OCI-LY7 (cell line): ENCODE results near the gene PRF1. TPM values are rescaled to one million over a fixed set of nuclear protein-coding genes. Genes with fewer than 3 reads are reported as not detected.

Experiments
- BruUV-seq: library from RNA; stranded (reverse); fragments of 400-500 nt; replicated peaks from 2 replicates; lab custom pipeline; 2021; lab: Mats Ljungman, UMichigan
- CTCF ChIA-PET: fragments of 300-600 bp; sonication (Branson Sonifier 250); formaldehyde crosslinking; loops from one replicate; lab custom pipeline; 2022; ENCODE audit warnings: antibody characterized with exemption; ENCODE audit not compliant: unreplicated experiment; lab: Charles Lee
- POLR2A ChIA-PET: fragments of 300-600 bp; sonication (Branson Sonifier 250); formaldehyde crosslinking; loops from one replicate; lab custom pipeline; 2022; ENCODE audit warnings: antibody characterized with exemption; lab: Charles Lee
- DNase-seq: peaks from one replicate; pipeline ENCODE4 v3.0.0-alpha.2; 2015; ENCODE audit warnings: low spot score
- H2AFZ ChIP-seq: fragments of 200-600 bp; sonication (generic), shearing (Covaris generic); 2 replicates; pipeline ENCODE4 v1.6.1; 2014; ENCODE audit warnings: mild to moderate bottlenecking, antibody characterized with exemption, low read length, moderate library complexity
- H3K27ac ChIP-seq: fragments of 200-600 bp; sonication (generic); 2 replicates; pipeline ENCODE4 v1.5.1; 2014; ENCODE audit warnings: mixed run types, low read depth, mild to moderate bottlenecking, moderate library complexity, low read length, inconsistent platforms; ENCODE audit not compliant: poor library complexity, severe bottlenecking
- H3K36me3 ChIP-seq: fragments of 200-600 bp; sonication (generic); 2 replicates; pipeline ENCODE4 v1.6.1; 2014; ENCODE audit warnings: mild to moderate bottlenecking, antibody characterized with exemption, low read length, moderate library complexity, mixed read lengths; ENCODE audit not compliant: insufficient read depth
- H3K4me1 ChIP-seq: fragments of 200-600 bp; sonication (generic); 2 replicates; pipeline ENCODE4 v1.5.1; 2014; ENCODE audit warnings: mild to moderate bottlenecking, low read length; ENCODE audit not compliant: insufficient read depth, poor library complexity, severe bottlenecking
- H3K4me2 ChIP-seq: fragments of 200-600 bp; sonication (generic); 2 replicates; pipeline ENCODE4 v1.6.1; 2014; ENCODE audit warnings: mild to moderate bottlenecking, low read length
- H3K4me3 ChIP-seq: fragments of 200-600 bp; sonication (generic); 2 replicates; pipeline ENCODE4 v1.5.1; 2014; ENCODE audit warnings: mild to moderate bottlenecking, low read depth, low read length; ENCODE audit not compliant: poor library complexity, severe bottlenecking
- H3K79me2 ChIP-seq: fragments of 200-600 bp; sonication (generic); 2 replicates; pipeline ENCODE4 v1.6.1; 2016; ENCODE audit warnings: low read depth, mild to moderate bottlenecking, low read length, moderate library complexity, mixed read lengths; ENCODE audit not compliant: insufficient read depth
- H3K9me2 ChIP-seq: fragments of 200-600 bp; sonication (generic); 2 replicates; pipeline ENCODE4 v1.6.1; 2016; ENCODE audit warnings: mild to moderate bottlenecking, low read length, mixed read lengths; ENCODE audit not compliant: insufficient read depth
- H3K9me3 ChIP-seq: fragments of 200-600 bp; sonication (generic); 2 replicates; pipeline ENCODE4 v1.6.1; 2014; ENCODE audit warnings: mild to moderate bottlenecking, mixed run types, low read length, mixed read lengths
- H4K20me1 ChIP-seq: fragments of 200-600 bp; sonication (generic); 2 replicates; pipeline ENCODE4 v1.6.1; 2014; ENCODE audit warnings: mild to moderate bottlenecking, antibody characterized with exemption, low read length, moderate library complexity, mixed read lengths; ENCODE audit not compliant: insufficient read depth
- EZH2phosphoT487 ChIP-seq: fragments of 200-600 bp; sonication (generic); IDR thresholded peaks from 2 replicates; pipeline ENCODE4 v1.6.1; 2018; ENCODE audit warnings: low read depth, borderline replicate concordance, mild to moderate bottlenecking, mixed run types, antibody characterized with exemption, low read length, moderate library complexity, mixed read lengths
- intact Hi-C: fragments of 100-400 bp; cut with micrococcal nuclease; formaldehyde crosslinking; loops from one replicate; pipeline ENCODE4 v1.10.0; 2022; ENCODE audit not compliant: unreplicated experiment
- total RNA-seq, 2 experiments: library from RNA; depleted of rRNA in 1 of 2; stranded (reverse); fragments of >200 nt in 1 of 2; shearing (Covaris generic) in 1 of 2; gene quantifications; 2 replicates each; pipeline ENCODE4 v1.2.3, GENCODE V29; 2014 to 2022
- TF ChIP-seq, protein P1 (sequence below): fragments of 200-600 bp; sonication (generic); conservative IDR thresholded peaks from 2 replicates; pipeline ENCODE4 v1.5.1; 2014; ENCODE audit warnings: mild to moderate bottlenecking, antibody characterized with exemption, low read length, moderate library complexity, mixed read lengths

The PRF1 gene
- total RNA-seq, 2 experiments from 2014 or later: 5.8 to 7.0 TPM

- Histone ChIP-seq H3K9me2 (no peaks in the 10 kb centered on the region), H3K27ac (peak overlapping the region; percentile 95), H3K4me1 (peaks cover 67% of the 10 kb centered on the region), H3K4me2 (peak overlapping the region; percentile 77), H3K9me3 (no peaks in the 10 kb centered on the region), H4K20me1 (no peaks in the 10 kb centered on the region), H3K79me2 (no peaks in the 10 kb centered on the region), H2AFZ (peak overlapping the region; percentile 17; the same call in 1 of the 2 replicates), H3K4me3 (peak overlapping the region; percentile 25), H3K36me3 (no peaks in the 10 kb centered on the region)
- peak; percentile 70 for DNase-seq
- CTCF ChIA-PET: no interaction called here
- no TSS peak for BruUV-seq
- intact Hi-C loops: no loop called here
- POLR2A ChIA-PET: interaction anchor here (1.7 kb wide), 2 partner anchors 10 to 18 kb away, joined by 5 read pairs; no protein-coding TSS in a partner anchor
- no peak for TF ChIP-seq EZH2phosphoT487
- TF ChIP-seq, protein P1, sequence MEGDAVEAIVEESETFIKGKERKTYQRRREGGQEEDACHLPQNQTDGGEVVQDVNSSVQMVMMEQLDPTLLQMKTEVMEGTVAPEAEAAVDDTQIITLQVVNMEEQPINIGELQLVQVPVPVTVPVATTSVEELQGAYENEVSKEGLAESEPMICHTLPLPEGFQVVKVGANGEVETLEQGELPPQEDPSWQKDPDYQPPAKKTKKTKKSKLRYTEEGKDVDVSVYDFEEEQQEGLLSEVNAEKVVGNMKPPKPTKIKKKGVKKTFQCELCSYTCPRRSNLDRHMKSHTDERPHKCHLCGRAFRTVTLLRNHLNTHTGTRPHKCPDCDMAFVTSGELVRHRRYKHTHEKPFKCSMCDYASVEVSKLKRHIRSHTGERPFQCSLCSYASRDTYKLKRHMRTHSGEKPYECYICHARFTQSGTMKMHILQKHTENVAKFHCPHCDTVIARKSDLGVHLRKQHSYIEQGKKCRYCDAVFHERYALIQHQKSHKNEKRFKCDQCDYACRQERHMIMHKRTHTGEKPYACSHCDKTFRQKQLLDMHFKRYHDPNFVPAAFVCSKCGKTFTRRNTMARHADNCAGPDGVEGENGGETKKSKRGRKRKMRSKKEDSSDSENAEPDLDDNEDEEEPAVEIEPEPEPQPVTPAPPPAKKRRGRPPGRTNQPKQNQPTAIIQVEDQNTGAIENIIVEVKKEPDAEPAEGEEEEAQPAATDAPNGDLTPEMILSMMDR: no peak
These were observed 24.1 kb downstream of the PRF1 start for GRCh38 chr10:70578371-70578947.

- Histone ChIP-seq H3K9me3 (no peaks in the 10 kb centered on the region), H3K4me1 (peaks cover 69% of the 10 kb centered on the region), H3K9me2 (no peaks in the 10 kb centered on the region), H4K20me1 (no peaks in the 10 kb centered on the region), H3K4me2 (peak overlapping the region; percentile 77), H3K79me2 (no peaks in the 10 kb centered on the region), H3K27ac (peak overlapping the region; percentile 95), H3K36me3 (no peaks in the 10 kb centered on the region), H3K4me3 (peak overlapping the region; percentile 46), H2AFZ (no peak overlapping the region; the same call in 1 of the 2 replicates)
- ChIA-PET CTCF (interaction anchor here (0.9 to 2.1 kb wide), 2 partner anchors 8 to 108 kb away, joined by 5 to 6 read pairs; no protein-coding TSS in a partner anchor), POLR2A (interaction anchor here (0.8 to 2.5 kb wide), 5 partner anchors 8 to 16 kb away, joined by 3 to 15 read pairs (median 4); no protein-coding TSS in a partner anchor)
- TF ChIP-seq, protein P1: no peak
- TF ChIP-seq EZH2phosphoT487: no peak
- BruUV-seq: no TSS peak
- intact Hi-C loops: loop anchor here (1.0 kb wide), 1 partner anchor 17 kb away; no protein-coding TSS in a partner anchor
- no peak for DNase-seq
These were observed 25.6 kb downstream of the PRF1 start for GRCh38 chr10:70576803-70577517.
